Kidney epithelial cell (primary cell): Measurements from ENCODE around the gene ADCYAP1R1. TPM values are rescaled to one million over a fixed set of nuclear protein-coding genes. Genes with fewer than 3 reads are reported as not detected.

Experiments used
- DNase-seq: peaks from one replicate; pipeline ENCODE4 v3.0.0-alpha.2; 2010; ENCODE audit warnings: low read depth
- H3K27me3 ChIP-seq: 2 replicates; pipeline ENCODE4 v1.6.0; 2011; ENCODE audit warnings: low read length; ENCODE audit not compliant: control insufficient read depth, insufficient read depth
- H3K36me3 ChIP-seq: 2 replicates; pipeline ENCODE4 v1.5.1; 2011; ENCODE audit warnings: low read length; ENCODE audit not compliant: control insufficient read depth, insufficient read depth
- H3K4me3 ChIP-seq: 2 replicates; pipeline ENCODE4 v1.5.1; 2011; ENCODE audit warnings: low read depth, mild to moderate bottlenecking, control low read depth, low read length
- total RNA-seq: library from RNA; depleted of rRNA; stranded (reverse); fragments of >200 nt; gene quantifications from 2 replicates; pipeline ENCODE4 v1.2.3, GENCODE V29; 2015
- TF ChIP-seq, protein P1 (sequence below): IDR thresholded peaks from 2 replicates; pipeline ENCODE4 v1.5.1; 2011; ENCODE audit warnings: mild to moderate bottlenecking, moderate library complexity, low read length, control low read depth, inconsistent platforms; ENCODE audit not compliant: insufficient read depth, poor library complexity, severe bottlenecking

ADCYAP1R1 gene
- 0.07 TPM in 1 of 2 replicates, not detected in the other for total RNA-seq

DNA sequence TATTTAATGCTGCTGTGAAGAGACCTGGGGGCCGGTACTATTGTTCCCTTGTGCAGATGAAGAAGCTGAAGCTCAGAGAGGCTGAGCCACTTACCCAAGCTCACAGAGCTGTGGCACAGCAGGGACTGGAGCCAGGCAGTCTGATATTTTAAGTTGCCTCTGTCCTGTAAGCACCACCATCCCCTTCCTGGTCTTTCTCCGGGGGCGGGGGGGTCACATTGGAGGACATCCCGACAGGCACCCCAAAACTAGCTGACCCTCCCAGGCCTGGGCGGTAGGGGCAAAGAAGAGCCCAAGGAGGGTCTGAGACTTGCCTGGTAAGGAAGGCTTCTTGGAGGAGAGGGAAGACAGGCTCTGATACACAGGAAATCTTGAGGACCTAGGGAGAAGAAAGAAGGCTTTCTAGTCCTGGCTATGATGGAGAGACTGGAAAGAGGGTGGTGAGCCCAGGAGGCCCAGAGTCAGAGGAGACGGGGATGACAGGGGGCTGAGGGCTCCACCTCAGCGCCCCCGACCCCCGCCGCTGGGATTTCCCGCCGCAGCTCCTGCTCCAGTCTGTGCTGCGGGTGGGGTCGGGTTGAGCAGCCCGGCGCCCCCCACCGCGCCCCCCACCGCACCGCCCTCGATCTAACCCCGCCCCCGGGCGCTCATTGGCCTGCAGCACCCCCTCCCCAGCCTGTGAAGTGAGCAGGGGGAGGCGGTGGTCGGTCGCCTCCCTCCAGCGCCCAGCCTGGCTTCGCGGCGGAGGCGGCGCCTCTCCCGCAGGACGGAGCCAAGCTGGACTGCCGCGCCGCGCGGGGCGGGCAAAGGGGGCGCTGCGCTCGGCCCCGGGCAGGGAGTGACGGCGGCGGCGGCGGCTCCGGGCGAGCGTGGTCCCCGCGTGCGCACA, at the start of gene ADCYAP1R1:
ADCYAP1R1 (plus strand) TSS at position 711 of the 889 bp plus-strand sequence. CDS start 10,957 bp downstream, outside the sequence.
- H3K27me3 ChIP-seq, result peaks cover 40% of the 10 kb centered on the region
- H3K4me3 ChIP-seq, result no peak within 1 kb of the TSS
- TF ChIP-seq, protein P1, sequence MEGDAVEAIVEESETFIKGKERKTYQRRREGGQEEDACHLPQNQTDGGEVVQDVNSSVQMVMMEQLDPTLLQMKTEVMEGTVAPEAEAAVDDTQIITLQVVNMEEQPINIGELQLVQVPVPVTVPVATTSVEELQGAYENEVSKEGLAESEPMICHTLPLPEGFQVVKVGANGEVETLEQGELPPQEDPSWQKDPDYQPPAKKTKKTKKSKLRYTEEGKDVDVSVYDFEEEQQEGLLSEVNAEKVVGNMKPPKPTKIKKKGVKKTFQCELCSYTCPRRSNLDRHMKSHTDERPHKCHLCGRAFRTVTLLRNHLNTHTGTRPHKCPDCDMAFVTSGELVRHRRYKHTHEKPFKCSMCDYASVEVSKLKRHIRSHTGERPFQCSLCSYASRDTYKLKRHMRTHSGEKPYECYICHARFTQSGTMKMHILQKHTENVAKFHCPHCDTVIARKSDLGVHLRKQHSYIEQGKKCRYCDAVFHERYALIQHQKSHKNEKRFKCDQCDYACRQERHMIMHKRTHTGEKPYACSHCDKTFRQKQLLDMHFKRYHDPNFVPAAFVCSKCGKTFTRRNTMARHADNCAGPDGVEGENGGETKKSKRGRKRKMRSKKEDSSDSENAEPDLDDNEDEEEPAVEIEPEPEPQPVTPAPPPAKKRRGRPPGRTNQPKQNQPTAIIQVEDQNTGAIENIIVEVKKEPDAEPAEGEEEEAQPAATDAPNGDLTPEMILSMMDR, result no peak
- no peak for DNase-seq
- H3K36me3 ChIP-seq, result no peaks in the 10 kb centered on the region

- TF ChIP-seq, protein P1, result no peak
- no peak overlapping the region for H3K4me3 ChIP-seq
- H3K36me3 ChIP-seq, result no peaks in the 10 kb centered on the region
- H3K27me3 ChIP-seq, result no peaks in the 10 kb centered on the region
- DNase-seq, result no peak
These were observed 49.0 kb upstream of the ADCYAP1R1 start for GRCh38 chr7:31003097-31003496.

DNA sequence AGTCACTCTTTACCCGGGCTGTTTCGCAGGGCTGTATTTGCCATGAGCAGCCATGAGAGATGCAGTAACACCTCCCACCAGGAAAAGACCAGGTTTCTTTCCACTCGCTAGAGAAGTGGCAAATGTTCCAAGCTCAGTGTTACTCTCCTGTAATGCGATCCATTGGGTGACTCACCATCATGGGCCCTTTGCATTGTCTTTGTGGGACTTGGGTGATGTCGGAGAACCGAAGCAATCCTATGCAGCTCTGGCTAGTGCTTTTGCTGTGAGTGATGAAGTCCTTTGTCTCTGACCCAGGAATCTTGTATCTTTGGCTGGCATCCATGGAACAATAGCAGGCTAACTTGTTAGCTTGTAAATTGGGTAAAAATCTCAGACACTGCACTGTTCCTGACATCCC, 48.4 kb upstream of the ADCYAP1R1 start:
- H3K36me3 ChIP-seq, result no peaks in the 10 kb centered on the region
- no peak overlapping the region for H3K4me3 ChIP-seq
- DNase-seq, result no peak
- TF ChIP-seq, protein P1, result no peak
- H3K27me3 ChIP-seq, result no peaks in the 10 kb centered on the region

DNA sequence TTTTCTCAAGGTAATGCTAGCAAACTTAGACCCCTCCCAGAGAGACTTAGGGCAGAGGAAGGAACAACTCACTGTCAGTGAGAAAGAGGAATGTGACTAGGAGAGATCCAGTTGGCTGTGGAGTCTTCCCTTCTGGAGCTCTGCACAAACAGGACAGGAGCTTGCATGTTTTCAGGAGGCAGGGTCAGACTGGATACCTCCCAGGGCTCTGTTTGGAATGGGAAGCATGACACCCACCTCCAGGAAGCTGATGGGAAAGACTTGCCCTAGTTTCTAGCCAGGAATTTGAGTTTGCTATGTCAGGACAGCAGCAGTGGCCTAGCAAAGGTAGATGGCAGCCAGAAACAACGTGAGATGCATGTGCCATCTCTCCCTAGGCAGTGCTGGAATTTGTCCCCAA, 47.7 kb upstream of the ADCYAP1R1 start:
- H3K4me3 ChIP-seq, result no peak overlapping the region
- no peak for DNase-seq
- H3K36me3 ChIP-seq, result no peaks in the 10 kb centered on the region
- TF ChIP-seq, protein P1, result no peak
- no peaks in the 10 kb centered on the region for H3K27me3 ChIP-seq

- Histone ChIP-seq H3K36me3 (no peaks in the 10 kb centered on the region), H3K4me3 (no peak overlapping the region), H3K27me3 (no peaks in the 10 kb centered on the region)
- no peak for DNase-seq
- TF ChIP-seq, protein P1, result no peak
These were observed 45.3 kb upstream of the ADCYAP1R1 start for GRCh38 chr7:31006857-31007256.
